C4-2B (cell line): ENCODE data around the gene CYP17A1.

ENCODE experiments used
- CTCF ChIP-seq: fragments of 450-650 bp; conservative IDR thresholded peaks from 2 replicates; pipeline ENCODE4 v1.5.1; 2017; ENCODE audit warnings: mild to moderate bottlenecking
- ZFX ChIP-seq: fragments of 450-650 bp; IDR thresholded peaks from 2 replicates; pipeline ENCODE4 v1.6.1; 2017

- TF ChIP-seq CTCF (no peak), ZFX (no peak)
These were observed 22.1 kb downstream of the CYP17A1 start for GRCh38 chr10:102814873-102815661.
